HG03457 (cell line): ENCODE results near the gene ZBTB17.
"Not testable (repeated sequence)": the region's sequence is repeated elsewhere in the genome, so short reads cannot be mapped to it uniquely, and the experiment has no call there.

Source experiments
- ATAC-seq: cut with Tn5 transposase; IDR thresholded peaks from one replicate; pipeline ENCODE4 v1.9.1; 2021; ENCODE audit warnings: moderate number of reproducible peaks; ENCODE audit not compliant: unreplicated experiment

The ZBTB17 gene

DNA sequence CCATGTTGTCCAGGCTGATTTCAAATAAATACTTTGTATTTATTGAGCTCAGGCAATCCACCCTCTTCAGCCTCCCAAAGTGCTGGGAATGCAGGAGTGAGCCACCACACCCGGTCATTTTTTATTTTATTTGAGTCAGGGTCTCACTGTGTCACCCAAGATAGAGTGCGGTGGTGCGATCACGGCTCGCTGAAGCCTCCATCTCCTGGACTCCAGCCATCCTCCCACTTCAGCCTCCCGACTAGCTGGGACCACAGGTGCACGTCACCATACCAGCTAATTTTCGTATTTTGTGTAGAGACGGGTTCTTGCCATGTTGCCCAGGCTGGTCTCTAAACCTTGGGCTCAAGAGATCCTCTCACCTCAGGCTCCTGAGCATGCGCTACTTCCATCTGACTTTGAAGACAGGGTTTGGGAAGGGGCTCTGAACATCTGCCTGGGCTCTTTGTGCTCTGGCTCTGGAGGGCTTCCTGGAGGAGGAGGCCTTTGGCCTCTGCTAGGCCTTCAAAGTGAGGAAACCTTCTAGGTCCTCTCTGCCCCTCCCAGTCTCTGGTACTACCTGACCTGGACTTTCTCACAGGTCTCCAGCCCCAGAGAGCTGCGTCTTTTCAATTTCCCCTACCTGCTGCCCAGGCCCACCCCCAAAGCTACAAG, 36.2 kb upstream of the ZBTB17 start:
- ATAC-seq, result no peak

DNA sequence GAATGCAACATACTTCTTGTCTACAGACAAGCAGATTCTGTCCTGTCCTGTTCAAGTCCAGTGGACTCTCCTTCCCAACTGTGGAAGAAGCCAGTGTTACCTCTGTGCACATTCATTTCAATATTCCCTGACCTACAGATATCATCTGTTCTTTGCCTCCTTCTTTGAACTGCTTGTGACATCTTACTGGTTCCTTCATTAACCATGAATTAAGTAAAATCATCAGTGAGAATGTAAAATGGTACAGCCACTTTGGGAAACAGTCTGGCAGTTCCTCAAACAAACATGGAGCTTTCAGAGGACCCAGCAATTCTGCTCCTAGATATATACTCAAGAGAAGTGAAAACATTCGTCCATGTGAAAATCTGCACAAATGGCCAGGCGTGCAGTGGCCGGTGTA, 34.9 kb upstream of the ZBTB17 start:
- ATAC-seq, result no peak

DNA sequence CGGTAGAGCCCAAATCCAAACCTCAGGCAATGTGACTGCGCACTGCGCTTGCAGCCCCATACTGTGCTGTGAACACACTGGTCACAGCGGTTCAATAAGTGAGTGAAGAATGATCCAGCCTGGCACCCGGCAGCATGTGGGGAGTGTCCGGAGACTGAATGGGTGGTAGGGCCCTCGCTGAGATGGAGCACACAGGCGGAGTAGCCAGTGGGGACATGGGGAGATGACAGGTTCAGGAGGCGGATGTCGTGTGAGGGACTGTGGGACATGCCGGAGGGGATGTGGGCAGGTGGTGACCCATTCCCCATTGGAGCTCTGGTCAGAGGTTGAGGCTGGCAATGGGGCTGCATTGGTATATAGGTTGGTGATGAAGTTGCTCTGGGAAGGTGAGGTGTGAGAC, 33.8 kb upstream of the ZBTB17 start:
- ATAC-seq, result no peak

DNA sequence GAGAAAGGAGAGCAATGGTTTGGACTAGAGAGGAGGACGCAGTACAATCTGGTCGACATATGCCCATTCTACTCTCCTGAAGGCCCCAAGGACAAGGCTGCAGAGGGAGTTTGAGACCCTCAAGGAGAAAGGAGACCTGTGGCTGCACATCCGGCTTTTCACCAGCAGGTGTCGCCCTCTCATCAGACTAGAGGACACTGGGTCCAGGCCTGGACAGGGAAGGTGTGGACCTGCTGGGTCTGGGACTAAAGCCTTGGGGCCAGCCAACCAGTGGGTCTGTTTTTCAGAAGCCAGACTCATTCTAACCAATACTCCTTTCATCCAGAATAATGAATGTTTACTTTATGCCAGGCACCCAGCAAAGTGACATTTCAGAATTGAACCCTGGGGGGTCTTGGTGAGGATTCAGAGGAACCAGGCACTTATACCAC, 33.1 kb upstream of the ZBTB17 start:
- ATAC-seq, result no peak

DNA sequence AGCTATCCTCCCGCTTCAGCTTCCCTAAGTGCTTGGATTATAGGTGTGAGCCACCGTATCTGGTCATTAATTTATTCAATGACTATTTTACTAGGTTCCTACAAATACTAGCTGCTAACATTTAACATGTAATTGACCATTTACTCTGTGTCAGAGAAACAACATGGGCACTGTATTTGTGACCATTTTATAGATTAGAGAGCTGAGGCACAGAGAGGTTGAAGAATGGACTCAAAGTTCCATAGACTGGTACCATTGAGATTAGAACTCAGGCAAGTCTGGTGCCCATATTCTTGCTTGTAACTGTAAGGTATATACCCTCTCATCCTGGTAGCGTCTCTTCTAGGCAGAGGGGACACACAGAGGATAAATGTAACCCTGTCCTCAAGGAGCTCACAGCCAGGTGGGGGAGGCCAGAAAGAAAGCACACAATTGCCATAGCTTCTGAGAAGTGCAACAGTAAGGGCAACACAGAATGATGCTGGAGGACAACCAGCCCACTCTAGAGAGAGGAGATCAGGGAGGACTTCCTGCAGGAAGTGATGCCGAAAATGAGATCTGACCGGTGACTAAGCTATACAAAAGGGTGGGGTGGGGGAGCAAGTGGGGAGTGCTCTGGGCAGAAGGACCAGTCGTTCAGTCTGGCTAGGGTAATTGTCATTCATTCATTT, 31.9 kb upstream of the ZBTB17 start:
- no peak for ATAC-seq

DNA sequence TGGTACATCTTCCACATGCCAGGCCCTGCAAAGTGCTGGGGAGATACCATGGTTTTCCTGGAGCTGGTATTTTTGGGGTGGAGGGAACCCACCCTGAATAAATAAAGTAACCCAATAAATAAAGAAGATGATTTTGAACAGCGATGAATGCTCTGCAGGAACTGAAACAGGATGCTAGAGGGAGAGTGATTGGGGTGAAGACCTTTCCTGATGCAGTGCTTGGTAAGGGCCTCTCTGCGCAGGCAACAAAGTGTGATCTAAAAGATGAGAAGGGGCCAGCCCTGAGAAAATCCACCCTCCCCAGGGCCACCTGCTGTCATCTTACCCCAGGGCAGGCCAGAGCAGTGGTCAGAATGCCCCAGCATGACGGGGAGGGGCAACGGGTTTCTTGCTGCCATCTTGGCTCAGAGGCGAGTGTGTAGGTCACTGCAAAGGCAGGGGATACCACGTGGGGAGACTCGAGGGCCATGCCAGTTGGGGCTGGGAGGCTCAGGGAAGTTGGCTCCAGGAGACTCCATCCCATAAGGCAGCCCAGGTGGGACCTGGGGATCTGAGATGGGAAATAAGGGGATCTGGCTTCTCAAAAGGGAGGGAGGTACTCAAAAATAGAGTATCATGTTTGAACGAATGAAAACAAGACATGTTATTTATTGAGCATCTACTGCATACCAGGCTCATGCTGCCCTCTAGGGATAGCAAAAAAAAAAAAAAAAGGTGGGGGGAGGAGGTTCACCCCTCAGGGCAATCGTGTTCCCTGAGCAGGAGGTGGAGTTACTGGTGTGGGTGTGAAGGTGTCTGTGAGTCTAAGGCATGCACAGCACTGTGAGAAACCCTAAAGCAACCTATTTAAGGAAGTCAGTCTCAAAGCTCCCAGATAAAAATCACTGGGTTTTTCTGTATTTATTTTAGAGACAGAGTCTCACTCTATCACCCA, 30.9 kb upstream of the ZBTB17 start:
- no peak for ATAC-seq

DNA sequence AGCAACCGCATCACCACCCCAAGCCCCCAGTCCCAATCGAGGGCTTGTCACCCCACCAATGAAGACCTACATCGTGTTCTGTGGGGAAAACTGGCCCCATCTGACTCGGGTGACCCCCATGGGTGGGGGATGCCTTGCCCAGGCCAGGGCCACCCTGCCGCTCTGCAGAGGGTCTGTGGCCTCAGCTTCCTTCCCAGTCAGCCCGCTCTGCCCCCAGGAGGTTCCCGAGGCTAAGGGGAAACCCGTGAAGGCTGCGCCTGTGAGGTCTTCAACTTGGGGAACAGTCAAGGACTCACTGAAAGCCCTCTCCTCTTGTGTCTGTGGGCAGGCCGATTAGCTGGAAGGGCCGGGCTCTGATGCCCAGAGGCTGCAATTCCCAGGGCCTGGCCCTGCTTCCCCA, 30.1 kb upstream of the ZBTB17 start:
- ATAC-seq, result no peak

DNA sequence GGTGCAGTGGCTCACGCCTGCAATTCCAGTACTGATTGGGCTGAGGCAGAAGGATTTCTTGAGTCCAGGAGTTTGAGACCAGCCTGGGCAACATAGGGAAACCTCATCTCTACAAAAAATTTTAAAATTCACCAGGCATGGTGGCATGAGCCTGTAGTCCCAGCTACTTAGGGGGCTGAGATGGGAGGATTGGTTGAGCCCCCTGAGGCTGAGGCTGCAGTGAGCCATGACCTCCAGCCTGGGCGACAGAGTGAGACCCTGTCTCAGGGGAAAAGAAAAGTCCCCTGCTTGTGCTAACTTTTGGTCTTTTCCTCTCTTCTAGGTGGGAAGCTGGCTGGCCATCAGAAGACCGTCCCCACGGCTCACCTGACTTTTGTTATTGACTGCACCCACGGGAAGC, 29.7 kb upstream of the ZBTB17 start:
- no peak for ATAC-seq

DNA sequence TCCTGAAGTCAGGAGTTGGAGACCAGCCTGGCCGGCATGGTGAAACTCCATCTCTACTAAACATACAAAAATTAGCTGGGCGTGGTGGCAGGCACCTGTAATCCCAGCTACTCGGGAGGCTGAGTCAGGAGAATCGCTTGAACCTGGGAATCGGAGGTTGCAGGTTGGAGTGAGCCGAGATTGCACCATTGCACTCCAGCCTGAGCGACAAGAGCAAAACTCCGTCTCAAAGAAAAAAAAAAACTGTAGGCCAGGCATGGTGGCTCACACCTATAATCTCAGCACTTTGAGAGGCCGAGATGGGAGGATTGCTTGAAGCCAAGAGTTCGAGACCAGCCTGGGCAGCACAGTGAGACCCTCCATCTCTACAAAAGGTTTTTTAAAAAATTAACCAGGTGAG, 25.4 kb upstream of the ZBTB17 start:
- ATAC-seq, result not testable (repeated sequence)

DNA sequence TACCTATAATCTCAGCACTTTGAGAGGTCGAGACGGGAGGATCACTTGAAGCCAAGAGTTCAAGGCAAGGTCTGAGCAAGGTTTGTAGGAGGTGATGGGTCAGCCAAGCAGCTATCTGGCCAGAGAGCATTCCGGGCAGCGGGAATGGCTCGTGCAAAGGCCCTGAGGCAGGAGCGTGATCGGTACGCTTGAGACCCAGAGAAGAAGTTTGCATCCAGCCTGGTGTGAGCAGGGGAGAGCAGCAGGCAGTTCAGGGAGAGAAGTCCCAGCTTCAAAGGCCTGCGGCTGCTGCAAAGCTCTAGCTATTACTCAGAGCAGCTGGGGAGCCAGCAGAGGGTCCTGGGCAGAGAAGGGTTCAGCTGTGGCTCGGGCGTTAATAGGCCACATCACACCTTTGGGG, 23.0 kb upstream of the ZBTB17 start:
- no peak for ATAC-seq

DNA sequence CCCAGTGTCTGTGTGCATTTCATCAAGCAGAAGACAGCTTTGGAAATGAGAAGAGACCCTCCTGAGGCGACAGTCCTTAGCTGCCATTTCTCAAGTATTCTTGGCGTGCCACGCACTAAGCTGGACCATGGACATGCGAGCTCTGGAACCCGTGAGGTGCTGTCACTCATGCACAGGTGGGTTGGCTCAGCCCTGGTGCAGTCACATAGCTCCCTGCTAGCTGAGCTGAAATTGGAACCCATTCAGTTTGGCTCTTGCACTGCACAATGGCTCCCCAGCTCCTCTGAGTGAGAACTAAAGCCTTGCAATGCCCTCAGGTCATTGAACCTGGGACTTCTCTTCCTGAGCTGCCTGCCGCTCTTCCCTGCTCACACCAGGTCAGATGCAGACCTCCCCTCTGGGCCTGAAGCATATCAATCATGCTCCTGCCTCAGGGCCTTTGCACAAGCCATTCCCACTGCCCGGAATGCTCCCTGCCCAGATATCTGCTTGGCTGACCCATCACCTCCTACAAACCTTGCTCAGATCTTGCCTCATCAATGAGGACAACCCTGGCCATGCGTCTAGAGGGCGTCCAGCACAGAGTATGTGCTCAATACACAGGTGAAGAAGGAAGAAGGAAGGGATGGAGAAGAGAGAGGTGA, 21.9 kb upstream of the ZBTB17 start:
- no peak for ATAC-seq

DNA sequence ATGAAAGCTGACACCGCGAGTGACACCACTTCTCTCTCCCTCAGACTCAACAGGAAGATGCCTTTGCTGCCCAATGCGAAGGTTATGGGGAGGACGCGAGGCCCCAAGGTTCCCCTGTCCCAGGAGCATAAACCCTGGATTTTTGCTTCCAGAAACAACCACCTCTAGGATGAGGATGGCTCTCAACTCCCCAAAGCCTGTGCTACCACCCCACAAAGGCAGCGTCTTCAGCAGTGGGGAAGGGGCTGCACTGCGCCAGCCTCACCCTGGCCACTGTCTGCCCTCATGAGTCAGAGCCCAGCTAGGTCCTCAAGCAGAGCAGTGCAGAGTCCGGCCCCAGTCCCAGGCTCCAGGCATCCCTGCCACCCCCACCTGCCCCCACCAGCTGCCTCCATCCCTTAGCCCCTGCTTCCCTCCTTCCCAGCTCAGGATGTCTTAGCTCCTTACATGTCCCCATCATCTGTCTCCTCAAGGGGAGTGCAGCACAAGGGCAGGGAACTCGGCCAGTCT, 21.2 kb upstream of the ZBTB17 start:
- no peak for ATAC-seq

DNA sequence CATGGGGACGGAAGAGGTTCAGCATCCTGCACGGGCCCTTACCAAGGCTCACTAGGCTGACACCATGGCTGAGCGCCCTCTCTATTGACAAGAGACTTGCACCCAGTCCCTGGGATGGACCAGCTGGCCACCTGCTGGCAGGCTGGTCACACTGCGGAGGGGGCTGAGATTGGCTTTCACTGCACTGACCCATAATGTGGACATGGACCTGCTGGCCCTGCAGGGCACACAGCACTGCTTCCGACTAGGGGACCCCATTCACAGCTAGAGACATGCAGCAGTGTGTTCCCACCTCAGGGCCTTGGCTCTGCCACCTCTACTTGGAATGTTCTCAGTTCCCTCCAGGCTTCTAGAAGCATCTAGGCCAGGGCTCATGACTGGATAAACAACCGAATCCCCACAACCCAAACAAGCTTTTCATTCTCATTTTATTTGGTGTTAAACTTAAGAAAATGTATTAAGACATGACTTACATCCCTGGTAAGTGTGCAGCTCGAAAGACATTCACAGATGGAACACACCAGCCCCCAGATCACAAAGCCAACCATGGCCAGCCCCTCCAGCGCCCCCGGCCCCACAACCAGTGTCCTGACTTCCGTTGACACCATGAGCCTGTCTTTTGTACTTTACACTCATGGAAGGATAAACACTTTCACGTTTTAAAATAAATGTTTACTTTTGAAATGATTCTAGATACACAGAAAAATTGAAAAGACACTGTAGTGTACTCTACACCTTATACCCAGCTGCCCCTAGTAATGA, 18.9 kb upstream of the ZBTB17 start:
- no peak for ATAC-seq

DNA sequence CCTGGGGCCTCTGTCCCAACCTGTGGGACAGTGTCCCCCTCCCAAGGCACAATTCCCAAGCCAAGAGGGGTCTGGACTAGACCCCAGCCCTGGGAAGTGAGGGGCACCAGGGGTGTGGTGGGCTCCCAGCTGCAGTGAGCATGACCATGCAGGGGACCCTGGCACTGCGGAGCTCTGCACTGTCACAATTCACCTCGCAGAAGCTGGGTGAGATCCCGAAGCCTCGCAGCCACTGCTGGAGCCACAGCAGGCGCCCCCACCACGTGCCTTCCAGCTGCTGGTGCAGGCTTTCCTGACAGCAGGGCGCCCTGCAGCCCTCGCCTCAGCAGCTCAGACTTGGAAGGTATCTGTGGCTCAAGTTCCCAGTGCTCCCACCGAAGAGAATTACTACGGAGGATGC, 18.2 kb upstream of the ZBTB17 start:
- ATAC-seq, result no peak

DNA sequence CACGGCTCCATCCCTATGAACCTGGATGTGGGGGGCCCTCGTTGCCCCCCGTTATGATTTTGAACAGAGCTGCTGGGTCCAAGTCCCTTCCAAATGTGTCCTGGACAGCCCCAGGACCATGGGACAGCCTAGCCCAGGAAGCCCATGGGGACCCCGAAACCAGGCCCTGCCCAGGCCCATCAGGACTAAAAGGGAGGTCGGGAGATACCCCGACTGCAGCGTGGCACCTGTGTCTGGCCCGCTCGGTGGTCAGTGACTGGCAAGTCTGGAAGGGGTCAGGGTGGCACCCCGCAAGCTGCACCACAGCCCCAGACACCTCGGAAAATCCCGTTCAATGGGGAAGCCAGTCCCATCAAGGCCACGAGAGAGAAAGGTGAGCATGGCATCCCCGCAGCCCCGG, 17.8 kb upstream of the ZBTB17 start:
- no peak for ATAC-seq

DNA sequence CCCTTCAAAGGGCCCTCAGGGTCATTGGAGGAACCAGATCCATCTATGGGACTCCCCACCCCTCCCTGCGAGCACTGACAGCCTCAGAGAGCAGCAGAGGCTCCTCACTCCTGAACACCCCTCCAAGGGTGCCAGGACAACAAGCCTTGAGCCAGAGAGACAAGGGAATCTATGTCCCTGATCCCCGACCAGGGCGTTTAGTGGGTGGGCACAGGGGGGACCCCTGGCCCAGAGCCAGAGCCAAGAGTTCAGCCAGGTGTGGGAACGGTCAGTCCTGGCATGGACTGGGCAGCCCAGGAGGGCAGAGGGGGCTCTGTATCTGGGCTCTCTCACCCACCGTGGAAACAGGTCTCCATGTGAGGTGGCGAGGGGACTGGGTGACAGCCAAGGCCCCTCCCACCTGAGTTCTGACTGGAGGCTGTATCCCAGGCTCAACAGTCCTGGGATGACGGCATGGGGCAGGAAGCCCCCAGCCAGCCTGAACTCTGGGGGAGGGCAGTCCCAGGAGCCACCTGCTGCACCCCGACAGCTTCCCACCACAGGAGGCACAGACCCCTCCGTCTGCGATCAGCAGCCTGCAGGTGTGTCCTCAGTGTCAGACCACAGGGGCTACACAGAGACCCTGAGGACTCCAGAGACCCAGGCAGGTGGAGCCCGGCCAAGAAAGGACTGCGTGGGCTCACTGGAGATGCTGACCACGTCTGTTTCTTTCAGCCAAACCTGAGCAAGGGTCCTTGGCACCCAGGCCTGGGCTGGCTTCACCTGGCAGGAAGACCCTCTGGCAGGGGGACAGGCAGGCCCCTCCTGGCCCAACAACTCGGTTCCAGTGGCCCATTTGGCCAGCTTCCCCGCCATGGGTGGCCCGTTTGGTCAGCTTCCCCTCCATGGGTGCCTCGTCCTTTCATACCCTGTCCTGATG, 16.9 kb upstream of the ZBTB17 start:
- no peak for ATAC-seq

DNA sequence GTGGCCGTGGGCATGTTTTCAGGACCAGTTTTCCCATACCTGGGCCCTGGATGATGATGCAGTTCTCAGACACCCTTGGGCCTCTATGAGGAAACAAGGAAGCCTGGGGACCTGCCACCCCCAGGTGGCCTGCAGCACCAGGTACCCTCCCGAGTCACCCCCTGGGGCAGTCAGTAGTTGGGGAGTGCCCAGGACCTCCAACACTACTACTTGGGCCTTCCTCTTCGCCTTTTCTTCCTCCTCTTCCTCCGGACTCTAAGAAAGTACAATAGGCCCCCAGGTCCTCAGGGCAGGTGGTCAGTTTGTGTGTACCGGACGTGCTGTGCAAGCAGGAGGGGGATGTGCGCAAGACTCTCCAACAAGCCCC, 16.3 kb upstream of the ZBTB17 start:
- no peak for ATAC-seq

DNA sequence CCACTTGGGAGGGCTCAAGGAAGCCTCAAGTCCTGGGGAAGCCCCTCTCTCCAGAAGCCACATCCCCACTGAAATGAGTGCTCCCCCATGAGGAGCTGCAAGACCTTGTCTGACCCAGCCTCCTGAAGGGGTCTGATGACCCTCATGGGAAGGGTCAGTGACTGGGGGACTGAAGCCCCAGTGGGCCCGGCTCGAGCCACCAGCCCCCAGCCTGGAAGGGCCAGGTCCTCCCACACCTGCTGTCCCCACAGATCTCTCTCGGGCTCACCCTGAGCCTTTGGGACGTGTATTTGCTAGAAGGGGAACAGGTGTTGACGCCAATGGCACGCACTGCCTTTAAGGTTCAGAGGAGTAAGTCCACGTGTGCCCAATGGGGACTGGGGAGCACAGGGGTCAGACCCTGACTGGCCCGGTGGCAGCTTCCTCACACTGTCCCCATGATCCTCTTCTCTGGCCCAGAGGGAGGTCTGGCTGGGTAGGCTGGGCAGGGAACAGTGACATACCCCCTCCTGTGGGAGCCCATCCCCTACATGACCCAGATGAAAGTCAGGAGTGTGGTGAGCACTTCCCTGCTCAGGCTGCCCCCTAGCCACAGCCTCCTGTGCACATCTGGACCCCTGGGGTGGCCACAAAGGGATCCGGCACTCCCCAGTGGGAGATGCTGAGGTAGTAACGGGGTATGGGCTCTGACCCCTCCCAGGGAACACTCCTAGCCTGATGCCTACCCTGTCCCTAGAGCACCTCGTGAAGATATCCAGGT, 15.7 kb upstream of the ZBTB17 start:
- no peak for ATAC-seq

DNA sequence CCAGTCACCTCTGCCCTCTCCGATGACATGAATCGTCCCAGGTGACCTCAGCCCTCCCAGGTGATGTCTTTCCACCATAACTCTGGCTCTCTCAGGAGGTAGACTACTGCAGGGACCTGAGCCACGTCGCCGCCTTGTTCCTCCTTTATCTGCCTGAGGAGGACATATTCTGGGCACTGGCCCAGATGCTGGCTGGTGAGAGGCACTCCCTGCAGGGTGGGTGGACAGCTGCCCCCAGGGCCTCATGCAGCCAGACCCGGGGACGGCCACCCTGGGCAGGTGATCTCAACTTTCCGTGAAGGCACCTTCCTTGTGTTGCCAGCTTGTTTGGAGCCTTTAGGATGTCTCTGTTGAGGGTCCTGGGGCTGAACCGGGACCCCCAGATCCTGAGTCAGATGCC, 13.9 kb upstream of the ZBTB17 start:
- no peak for ATAC-seq
